Stimulated activated CD4-positive, alpha-beta T cell treated with anti-CD3 and anti-CD28 coated beads, Interleukin-2, amount 100 ng/mL, for 48 hours (primary cell): ENCODE data around the gene DRC7.
"Not testable (repeated sequence)": the region's sequence is repeated elsewhere in the genome, so short reads cannot be mapped to it uniquely, and the experiment has no call there.

Experiments
- DNase-seq, 2 donors: peaks; one replicate each; pipeline ENCODE4 v3.0.0-alpha.2; 2020

DRC7 gene

GRCh38 chr16:57697896-57698537 lies 3.4 kb downstream of the DRC7 start:
- DNase-seq: no peak

- DNase-seq: no peak
Observed at GRCh38 chr16:57698812-57699405, 4.3 kb downstream of the DRC7 start.

- no peak for DNase-seq
Observed at GRCh38 chr16:57699481-57699880, 4.9 kb downstream of the DRC7 start.

- no peak for DNase-seq
Observed at GRCh38 chr16:57699899-57700298, 5.3 kb downstream of the DRC7 start.

GRCh38 chr16:57700781-57701551 lies 6.4 kb downstream of the DRC7 start:
- DNase-seq: no peak

- DNase-seq: no peak
Observed at GRCh38 chr16:57701759-57702371, 7.3 kb downstream of the DRC7 start.

- no peak for DNase-seq
Observed at GRCh38 chr16:57703416-57704010, 8.9 kb downstream of the DRC7 start.

GRCh38 chr16:57704011-57704904 lies 9.7 kb downstream of the DRC7 start:
- DNase-seq: no peak

GRCh38 chr16:57704905-57705852 lies 10.6 kb downstream of the DRC7 start:
- no peak for DNase-seq

GRCh38 chr16:57706717-57707116 lies 12.1 kb downstream of the DRC7 start:
- DNase-seq: no peak

GRCh38 chr16:57707331-57707730 lies 12.7 kb downstream of the DRC7 start:
- no peak for DNase-seq

- no peak for DNase-seq
Observed at GRCh38 chr16:57708168-57708567, 13.6 kb downstream of the DRC7 start.

GRCh38 chr16:57709663-57710062 lies 15.1 kb downstream of the DRC7 start:
- DNase-seq: no peak

- DNase-seq: no peak
Observed at GRCh38 chr16:57711346-57711745, 16.7 kb downstream of the DRC7 start.

- DNase-seq: no peak
Observed at GRCh38 chr16:57711993-57712392, 17.4 kb downstream of the DRC7 start.

GRCh38 chr16:57712569-57712968 lies 18.0 kb downstream of the DRC7 start:
- DNase-seq: not testable (repeated sequence)

GRCh38 chr16:57713596-57713995 lies 19.0 kb downstream of the DRC7 start:
- DNase-seq: no peak

- no peak for DNase-seq
Observed at GRCh38 chr16:57714047-57714446, 19.4 kb downstream of the DRC7 start.

- peak; percentile 35 to 41 for DNase-seq
Observed at GRCh38 chr16:57720142-57720575, 25.6 kb downstream of the DRC7 start.

GRCh38 chr16:57721356-57722209 lies 27.0 kb downstream of the DRC7 start:
- DNase-seq: no peak
